Hematopoietic multipotent progenitor cell (in vitro differentiated cells): ENCODE data around the gene MAGEB1. TPM values are rescaled to one million over a fixed set of nuclear protein-coding genes. Genes with fewer than 3 reads are reported as not detected.

ENCODE experiments used
- DNase-seq, 3 donors: peaks; one replicate each; pipeline ENCODE4 v3.0.0-alpha.2; 2011 to 2015; ENCODE audit warnings: low read depth in 2 of 3, low spot score in 2 of 3
- total RNA-seq: library from RNA; depleted of rRNA; stranded (reverse); fragments of >200 nt; gene quantifications from one replicate; pipeline ENCODE4 v1.2.3, GENCODE V29; 2012

Gene MAGEB1
- total RNA-seq, 1 donor = not detected

GRCh38 chrX:30296408-30297254, 49.7 kb downstream of the MAGEB1 start:
- DNase-seq = no peak

GRCh38 chrX:30301208-30301607, 54.3 kb downstream of the MAGEB1 start:
- DNase-seq = no peak

Other genes with a start within 250 kb of the MAGEB1 start
- not detected for gene MAGEB2, start 31.6 kb upstream of the MAGEB1 start, total RNA-seq
- gene MAGEB3, start 16.5 kb upstream of the MAGEB1 start, total RNA-seq = not detected
- gene MAGEB4, start 5.1 kb upstream of the MAGEB1 start, total RNA-seq = not detected
- 0.27 TPM for gene NR0B1, start 62.2 kb downstream of the MAGEB1 start, total RNA-seq